Neural progenitor cell (in vitro differentiated cells): ENCODE results near the gene SMYD3.

Experiments
- CTCF ChIP-seq: fragments of 200-600 bp; sonication (generic); IDR thresholded peaks from 2 replicates; pipeline ENCODE4 v1.5.1; 2017; ENCODE audit warnings: antibody characterized with exemption, mild to moderate bottlenecking
- EZH2 ChIP-seq: fragments of 200-600 bp; sonication (generic); IDR thresholded peaks from 2 replicates; pipeline ENCODE4 v1.6.1; 2017; ENCODE audit warnings: antibody characterized with exemption, mild to moderate bottlenecking, moderate library complexity
- EZH2phosphoT487 ChIP-seq: fragments of 200-600 bp; sonication (generic); IDR thresholded peaks from 2 replicates; pipeline ENCODE4 v1.6.1; 2017; ENCODE audit warnings: antibody characterized with exemption

- no peak for TF ChIP-seq CTCF
- no peak for TF ChIP-seq EZH2
- no peak for TF ChIP-seq EZH2phosphoT487
These were observed 664.0 kb downstream of the SMYD3 start for GRCh38 chr1:245843101-245843500.
